NK-92 treated with Interleukin-12 subunit alpha and Interleukin-12 subunit beta, amount 100 ng/mL, for 24 hours (cell line): ENCODE data around the gene NUDT14.

Experiments used
- DNase-seq: peaks from one replicate; lab custom pipeline; 2025; lab: John Stamatoyannopoulos, UW

NUDT14 gene

DNA sequence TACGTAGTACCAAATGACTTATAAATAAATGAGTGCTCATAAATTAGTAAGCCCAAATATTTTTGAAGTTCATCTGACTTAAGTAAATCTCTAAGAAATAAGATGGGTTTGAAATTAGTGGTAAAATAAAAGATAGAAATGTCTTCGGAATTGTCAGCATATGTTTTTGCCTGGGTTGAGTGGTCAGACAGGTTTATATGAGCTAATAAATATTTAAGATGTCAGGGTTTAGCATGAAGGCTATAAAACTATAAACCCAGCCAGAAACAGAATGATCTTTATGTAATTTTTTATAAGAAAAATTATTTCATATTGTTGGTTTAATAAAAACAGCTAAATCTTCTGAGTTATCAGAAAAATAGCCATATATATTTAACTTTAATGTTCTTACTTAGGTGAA lies 49.9 kb downstream of the NUDT14 start:
- DNase-seq: no peak

DNA sequence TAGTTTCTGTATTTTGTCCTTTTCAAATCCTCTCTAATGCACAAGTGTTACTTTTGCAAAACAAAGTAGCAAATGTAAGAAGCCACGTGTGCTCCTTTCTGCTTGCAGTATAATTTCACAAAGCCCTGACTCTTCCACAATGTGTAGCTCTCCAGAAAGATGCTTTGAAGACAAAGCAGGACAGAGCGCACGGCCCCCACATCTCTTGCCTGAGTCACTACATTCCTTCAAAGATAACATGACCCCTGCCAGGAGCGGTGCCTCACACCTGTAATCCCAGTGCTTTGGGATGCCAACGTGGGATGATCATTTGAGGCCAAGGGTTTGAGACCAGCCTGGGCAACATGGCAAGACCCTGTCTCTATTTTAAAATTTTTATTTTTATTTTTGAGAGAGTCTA lies 53.1 kb downstream of the NUDT14 start:
- no peak for DNase-seq

DNA sequence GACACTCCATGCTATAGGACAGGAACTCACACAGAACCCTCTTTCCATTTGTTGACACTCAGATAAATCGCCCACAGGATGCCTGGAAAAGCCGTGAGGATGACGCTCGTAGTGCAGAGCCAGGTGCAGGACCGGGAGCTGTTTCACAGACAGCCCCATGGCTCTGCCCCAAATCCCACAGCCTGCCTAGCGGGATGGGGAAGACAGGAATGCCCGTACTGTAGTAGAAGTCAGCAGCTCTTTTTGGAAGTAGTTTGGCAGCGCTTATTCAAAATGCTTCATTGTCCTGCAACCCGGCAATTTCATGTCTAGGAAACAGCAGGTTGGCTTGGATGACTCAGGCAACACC lies 54.2 kb downstream of the NUDT14 start:
- DNase-seq: no peak

DNA sequence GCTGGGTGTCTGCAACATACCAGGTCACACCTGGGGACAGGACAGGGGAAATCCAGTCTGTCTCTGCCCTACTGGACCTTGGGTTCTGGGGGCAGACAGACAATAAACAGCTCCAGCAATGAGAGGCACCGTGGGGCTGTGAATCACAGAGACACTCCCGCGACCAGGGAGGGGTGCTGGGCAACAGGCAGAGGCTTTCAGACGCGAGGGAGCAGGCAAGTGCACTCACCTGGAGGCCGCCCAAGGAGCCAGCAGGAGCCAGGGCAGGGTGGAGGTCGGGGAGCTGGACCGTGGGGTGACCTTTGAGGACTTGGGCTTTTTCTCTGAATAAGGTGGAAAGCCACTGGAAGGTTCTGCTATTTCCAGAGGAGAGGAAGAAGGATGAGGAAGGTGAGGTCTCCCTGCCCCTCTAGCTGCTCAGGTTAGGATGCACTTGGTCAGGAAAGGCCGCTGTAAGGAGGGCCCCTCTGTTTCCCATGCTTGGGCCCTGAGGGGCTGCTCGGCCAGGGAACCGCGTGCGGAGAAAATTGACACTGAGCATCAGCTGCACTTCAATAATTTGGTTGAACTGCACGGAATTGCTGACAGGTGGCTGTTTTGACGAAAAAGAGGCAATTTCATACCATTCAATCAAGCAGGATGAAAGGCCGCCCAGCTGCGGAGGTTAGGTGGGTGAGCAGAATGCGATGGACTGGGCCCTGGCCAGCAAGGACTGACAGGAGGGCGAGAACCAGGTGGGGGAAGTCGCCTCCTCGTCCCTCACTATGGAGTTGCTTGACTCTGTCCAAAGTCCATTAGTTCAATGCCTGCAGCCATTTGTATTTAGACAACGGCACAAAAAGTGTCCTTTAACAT lies 54.8 kb downstream of the NUDT14 start:
- DNase-seq: no peak

DNA sequence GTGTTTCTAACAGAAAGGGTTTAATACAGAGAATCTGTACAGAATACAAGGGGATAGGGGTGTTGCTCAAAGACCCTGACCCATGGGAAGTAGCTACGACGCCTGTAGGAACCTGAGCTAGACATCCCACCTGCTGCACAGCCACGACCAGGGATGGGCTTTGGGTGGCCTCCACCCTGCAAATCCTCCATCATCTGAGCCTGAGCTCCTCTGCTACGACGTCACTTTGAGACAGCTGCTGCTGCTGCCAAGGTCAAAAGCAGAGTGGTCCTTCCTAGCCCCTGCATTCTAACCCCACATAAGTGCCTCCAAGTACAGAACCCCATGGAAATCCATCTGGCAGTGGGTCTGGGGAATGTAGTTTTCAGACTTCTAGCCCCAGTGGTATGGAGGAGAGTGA lies 56.3 kb downstream of the NUDT14 start:
- DNase-seq: no peak

DNA sequence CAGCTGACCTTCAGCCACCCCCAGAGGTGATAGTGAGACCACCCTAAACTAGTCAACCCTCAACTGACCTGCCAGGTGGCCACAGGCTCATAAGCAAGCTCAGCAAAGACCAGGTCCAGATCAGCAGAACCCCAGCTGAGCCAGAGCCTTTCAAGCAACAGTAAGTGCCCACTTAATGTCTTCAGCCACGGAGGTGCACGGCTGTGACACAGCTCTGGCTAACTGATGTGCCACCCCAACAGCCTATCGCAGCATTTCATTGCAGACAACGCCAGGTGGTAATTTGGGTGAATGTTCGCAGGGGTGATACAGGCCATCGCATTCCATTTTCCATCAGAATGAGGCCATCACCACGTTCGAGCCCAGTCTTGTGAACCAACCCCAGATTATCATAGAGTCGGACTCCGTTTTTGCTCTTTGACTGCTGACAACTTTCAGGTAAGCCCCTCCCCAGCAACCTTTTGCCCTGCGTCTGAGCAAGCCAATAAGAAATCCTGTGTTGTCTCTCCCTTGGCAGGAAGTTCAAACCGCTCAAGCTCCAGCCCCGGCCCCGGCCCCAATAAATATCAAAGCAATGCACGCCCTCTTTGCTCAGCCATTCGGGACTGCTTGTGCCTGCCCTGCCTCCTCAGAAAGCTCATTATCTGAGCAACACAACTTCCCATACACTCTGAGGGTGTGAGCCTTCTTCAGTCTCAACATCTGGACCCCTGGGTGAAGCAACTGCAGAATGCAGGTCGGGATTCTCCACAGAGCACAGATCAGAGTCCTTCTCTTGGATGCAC lies 56.9 kb downstream of the NUDT14 start:
- no peak for DNase-seq

DNA sequence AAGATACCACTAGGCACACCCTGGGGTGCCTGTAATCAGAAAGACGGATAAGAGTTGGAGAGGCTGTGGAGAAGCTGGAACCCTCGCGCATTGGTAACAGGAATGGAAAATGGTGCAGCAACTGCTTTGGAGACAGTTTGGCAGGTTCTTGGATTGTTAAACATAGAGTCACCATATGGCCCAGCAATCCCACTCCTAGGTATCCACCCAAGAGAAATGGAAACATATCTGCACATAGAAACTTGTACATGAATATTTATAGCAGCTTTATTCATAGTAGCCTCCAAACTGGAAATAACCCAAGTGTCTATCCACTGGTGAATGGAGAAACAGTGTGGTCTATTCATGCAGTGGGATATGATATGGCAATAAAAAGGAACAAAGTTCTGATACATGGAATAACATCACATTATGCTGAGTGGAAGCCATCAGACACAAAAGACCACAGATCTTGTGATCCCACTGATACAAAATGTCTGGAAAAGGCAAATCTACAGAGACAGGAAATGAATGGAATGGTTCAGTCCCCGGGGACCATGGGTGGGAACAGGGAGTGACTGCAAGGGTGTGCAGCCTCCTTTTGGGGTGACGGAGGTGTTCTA lies 57.9 kb downstream of the NUDT14 start:
- no peak for DNase-seq
